ENCODE results near the gene NKX1-1. TPM values are rescaled to one million over a fixed set of nuclear protein-coding genes. Genes with fewer than 3 reads are reported as not detected.
A peak's percentile ranks its signal among the peaks of the same experiment; 100 is the strongest.

Gene NKX1-1
- total RNA-seq, 1 donor from 2014 or later, result not detected

- H3K36me3 Mint-ChIP-seq (ENCODE audit: insufficient read depth), result peaks cover 1% of the 10 kb centered on the region
- H3K9me3 Mint-ChIP-seq (ENCODE audit: low read depth), result no peaks in the 10 kb centered on the region
- H3K27me3 Mint-ChIP-seq, result no peaks in the 10 kb centered on the region
- DNase-seq (ENCODE audit: low spot score, unreplicated experiment), result no peak
- H3K4me3 Mint-ChIP-seq (ENCODE audit: low read depth), result no peak overlapping the region
- H3K27ac Mint-ChIP-seq, result no peak overlapping the region
- TF ChIP-seq, protein P1, sequence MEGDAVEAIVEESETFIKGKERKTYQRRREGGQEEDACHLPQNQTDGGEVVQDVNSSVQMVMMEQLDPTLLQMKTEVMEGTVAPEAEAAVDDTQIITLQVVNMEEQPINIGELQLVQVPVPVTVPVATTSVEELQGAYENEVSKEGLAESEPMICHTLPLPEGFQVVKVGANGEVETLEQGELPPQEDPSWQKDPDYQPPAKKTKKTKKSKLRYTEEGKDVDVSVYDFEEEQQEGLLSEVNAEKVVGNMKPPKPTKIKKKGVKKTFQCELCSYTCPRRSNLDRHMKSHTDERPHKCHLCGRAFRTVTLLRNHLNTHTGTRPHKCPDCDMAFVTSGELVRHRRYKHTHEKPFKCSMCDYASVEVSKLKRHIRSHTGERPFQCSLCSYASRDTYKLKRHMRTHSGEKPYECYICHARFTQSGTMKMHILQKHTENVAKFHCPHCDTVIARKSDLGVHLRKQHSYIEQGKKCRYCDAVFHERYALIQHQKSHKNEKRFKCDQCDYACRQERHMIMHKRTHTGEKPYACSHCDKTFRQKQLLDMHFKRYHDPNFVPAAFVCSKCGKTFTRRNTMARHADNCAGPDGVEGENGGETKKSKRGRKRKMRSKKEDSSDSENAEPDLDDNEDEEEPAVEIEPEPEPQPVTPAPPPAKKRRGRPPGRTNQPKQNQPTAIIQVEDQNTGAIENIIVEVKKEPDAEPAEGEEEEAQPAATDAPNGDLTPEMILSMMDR (IDR thresholded peaks at IDR 0.05; ENCODE audit: unreplicated experiment), result no peak
- peaks cover 1% of the 10 kb centered on the region for H3K4me1 Mint-ChIP-seq (ENCODE audit: low read depth)
These were observed 26.9 kb downstream of the NKX1-1 start for GRCh38 chr4:1379351-1379781.

DNA sequence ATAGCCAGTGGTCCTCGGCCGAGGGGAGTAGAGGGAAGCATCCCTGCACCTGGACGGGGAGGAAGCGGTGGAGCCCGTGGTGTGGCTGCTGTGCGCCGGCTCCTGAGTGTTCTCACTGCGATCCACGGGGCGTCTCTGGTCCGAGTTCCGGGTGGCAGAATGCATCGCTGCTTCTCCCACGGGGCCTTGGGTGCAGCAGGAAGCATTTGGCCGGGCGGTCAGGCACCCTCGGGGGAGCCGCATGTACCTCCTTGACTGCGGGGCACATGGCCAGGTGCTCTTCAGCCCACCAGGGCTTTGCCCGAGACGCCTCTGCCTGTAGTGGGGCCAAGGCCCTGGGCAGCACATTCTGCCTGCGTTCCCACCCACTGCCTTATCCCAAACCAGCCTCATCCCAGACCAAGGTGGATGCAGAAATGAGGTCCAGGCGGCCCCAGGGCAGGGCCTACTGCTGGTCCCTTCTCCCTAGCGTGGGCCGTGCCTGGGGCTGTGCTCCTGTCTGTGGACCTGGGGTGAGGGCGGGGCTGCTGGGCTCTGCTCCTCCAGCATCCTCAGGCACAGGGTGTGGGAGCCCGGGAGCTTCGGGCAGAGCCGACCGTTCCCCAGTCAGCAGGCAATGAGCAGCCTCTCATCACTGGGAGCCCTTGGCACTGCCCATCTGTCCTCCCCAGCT lies 27.5 kb downstream of the NKX1-1 start:
- Mint-ChIP-seq H3K4me1 (ENCODE audit: low read depth) (peaks cover 1% of the 10 kb centered on the region), H3K4me3 (ENCODE audit: low read depth) (no peak overlapping the region), H3K9me3 (ENCODE audit: low read depth) (no peaks in the 10 kb centered on the region), H3K36me3 (ENCODE audit: insufficient read depth) (peaks cover 5% of the 10 kb centered on the region), H3K27me3 (no peaks in the 10 kb centered on the region), H3K27ac (no peak overlapping the region)
- DNase-seq (ENCODE audit: low spot score, unreplicated experiment), result no peak
- TF ChIP-seq, protein P1 (IDR thresholded peaks at IDR 0.05; ENCODE audit: unreplicated experiment), result no peak

DNA sequence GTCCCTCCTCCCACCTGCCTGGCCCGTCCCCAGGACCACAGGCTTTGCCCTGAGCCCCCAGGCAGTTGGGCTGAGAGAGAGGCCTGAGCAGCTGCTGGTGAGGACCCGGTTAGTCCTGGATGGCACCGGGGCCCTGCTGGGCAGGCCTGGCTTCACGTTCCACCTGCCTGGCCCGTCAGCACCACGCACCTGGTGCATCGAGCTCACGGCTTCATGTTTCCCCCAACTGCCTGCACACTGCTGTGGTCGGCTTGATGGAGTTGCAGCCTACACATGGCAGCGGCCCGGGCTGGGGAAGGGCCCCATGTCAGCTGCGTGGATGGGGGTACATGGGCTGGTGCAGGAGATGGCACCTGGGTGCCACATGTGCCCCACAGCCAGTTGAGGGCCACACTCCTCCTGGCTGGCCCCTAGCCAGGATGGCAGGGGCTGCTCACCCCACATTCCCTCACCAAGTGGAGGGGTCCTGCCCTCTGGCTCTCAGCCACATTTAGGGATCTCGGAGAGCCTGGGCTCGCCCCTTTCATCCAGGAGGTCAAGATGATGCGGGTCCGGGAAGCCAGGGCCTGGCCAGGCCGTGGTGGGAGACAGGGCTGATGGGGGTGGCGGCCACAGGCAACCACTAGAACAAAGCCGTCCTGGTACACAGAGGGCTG lies 28.5 kb downstream of the NKX1-1 start:
- DNase-seq (ENCODE audit: low spot score, unreplicated experiment), result no peak
- TF ChIP-seq, protein P1 (IDR thresholded peaks at IDR 0.05; ENCODE audit: unreplicated experiment), result no peak
- Mint-ChIP-seq H3K4me3 (ENCODE audit: low read depth) (no peak overlapping the region), H3K27me3 (no peaks in the 10 kb centered on the region), H3K4me1 (ENCODE audit: low read depth) (peaks cover 1% of the 10 kb centered on the region), H3K36me3 (ENCODE audit: insufficient read depth) (peaks cover 12% of the 10 kb centered on the region), H3K27ac (no peak overlapping the region), H3K9me3 (ENCODE audit: low read depth) (no peaks in the 10 kb centered on the region)

DNA sequence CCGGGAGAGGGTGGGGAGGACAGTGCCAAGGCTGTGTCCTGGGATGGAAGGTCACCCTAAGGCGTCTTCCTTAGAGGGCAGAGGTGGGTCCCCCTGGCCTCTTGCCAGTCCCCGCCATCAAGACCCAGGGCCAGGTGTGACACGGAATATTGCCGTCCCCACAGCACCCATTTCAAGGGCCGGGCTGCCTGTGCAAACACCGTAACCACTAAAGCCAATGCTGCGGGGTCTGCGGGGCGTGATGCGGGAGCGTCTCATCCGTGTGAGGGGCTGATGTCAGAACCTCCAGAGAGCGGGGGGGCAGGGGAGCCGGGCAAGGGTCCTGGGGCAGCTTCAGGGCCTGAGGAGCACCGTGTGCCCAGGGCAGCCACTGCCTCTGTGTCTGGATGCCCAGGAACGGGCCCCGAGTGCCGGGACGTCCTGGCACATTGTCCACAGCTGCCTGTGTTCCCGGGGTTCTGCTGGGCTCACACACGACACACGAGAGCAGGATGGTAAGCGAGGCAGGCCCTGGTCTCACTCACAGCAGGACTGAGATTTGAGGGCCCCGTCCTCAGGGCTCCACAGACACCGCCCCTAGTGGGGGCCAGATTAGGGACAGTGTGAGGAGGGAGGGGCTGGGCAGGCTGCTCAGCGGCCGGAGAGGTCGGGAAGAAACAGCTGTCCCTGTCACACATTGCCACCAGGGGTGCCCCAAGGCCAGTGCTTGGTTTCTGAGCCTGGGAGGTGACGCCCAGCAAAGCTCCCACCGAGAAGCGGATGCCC lies 29.2 kb downstream of the NKX1-1 start:
- H3K36me3 Mint-ChIP-seq (ENCODE audit: insufficient read depth), result peaks cover 17% of the 10 kb centered on the region
- H3K27ac Mint-ChIP-seq, result no peak overlapping the region
- no peaks in the 10 kb centered on the region for H3K4me1 Mint-ChIP-seq (ENCODE audit: low read depth)
- TF ChIP-seq, protein P1 (IDR thresholded peaks at IDR 0.05; ENCODE audit: unreplicated experiment), result peak; percentile 16
- DNase-seq (ENCODE audit: low spot score, unreplicated experiment), result no peak
- no peak overlapping the region for H3K4me3 Mint-ChIP-seq (ENCODE audit: low read depth)
- no peaks in the 10 kb centered on the region for H3K27me3 Mint-ChIP-seq
- H3K9me3 Mint-ChIP-seq (ENCODE audit: low read depth), result peaks cover 4% of the 10 kb centered on the region

- Mint-ChIP-seq H3K9me3 (ENCODE audit: low read depth) (peaks cover 6% of the 10 kb centered on the region), H3K36me3 (ENCODE audit: insufficient read depth) (peaks cover 23% of the 10 kb centered on the region), H3K4me1 (ENCODE audit: low read depth) (no peaks in the 10 kb centered on the region), H3K4me3 (ENCODE audit: low read depth) (no peak overlapping the region), H3K27me3 (no peaks in the 10 kb centered on the region), H3K27ac (no peak overlapping the region)
- DNase-seq (ENCODE audit: low spot score, unreplicated experiment), result no peak
- TF ChIP-seq, protein P1 (IDR thresholded peaks at IDR 0.05; ENCODE audit: unreplicated experiment), result no peak
These were observed 29.8 kb downstream of the NKX1-1 start for GRCh38 chr4:1376391-1376840.

Measured in progenitor cell of endocrine pancreas (in vitro differentiated cells).